HG03520 (cell line): ENCODE data around the gene CAST.
"Not testable (repeated sequence)": the region's sequence is repeated elsewhere in the genome, so short reads cannot be mapped to it uniquely, and the experiment has no call there.

Source experiments
- ATAC-seq: cut with Tn5 transposase; IDR thresholded peaks from one replicate; pipeline ENCODE4 v1.9.1; 2021; ENCODE audit warnings: mild to moderate bottlenecking, moderate library complexity; ENCODE audit not compliant: unreplicated experiment

The CAST gene

GRCh38 chr5:96742538-96742937 is 80.4 kb downstream of the CAST start:
- ATAC-seq = no peak

GRCh38 chr5:96743065-96743768 is 81.0 kb downstream of the CAST start:
- no peak for ATAC-seq

- ATAC-seq = no peak
Observed at GRCh38 chr5:96743805-96744204, 81.6 kb downstream of the CAST start.

GRCh38 chr5:96744218-96744617 is 82.0 kb downstream of the CAST start:
- not testable (repeated sequence) for ATAC-seq

- no peak for ATAC-seq
Observed at GRCh38 chr5:96745025-96745424, 82.8 kb downstream of the CAST start.

GRCh38 chr5:96745844-96746531 is 83.8 kb downstream of the CAST start:
- no peak for ATAC-seq

GRCh38 chr5:96747720-96748119 is 85.5 kb downstream of the CAST start:
- ATAC-seq = no peak

GRCh38 chr5:96750110-96750822 is 88.1 kb downstream of the CAST start:
- no peak for ATAC-seq

- ATAC-seq = no peak
Observed at GRCh38 chr5:96751203-96752169, 89.3 kb downstream of the CAST start.

GRCh38 chr5:96752341-96753016 is 90.3 kb downstream of the CAST start:
- no peak for ATAC-seq

GRCh38 chr5:96753017-96753397 is 90.8 kb downstream of the CAST start:
- ATAC-seq = no peak

GRCh38 chr5:96753848-96754247 is 91.7 kb downstream of the CAST start:
- ATAC-seq = no peak

- no peak for ATAC-seq
Observed at GRCh38 chr5:96755851-96756250, 93.7 kb downstream of the CAST start.

GRCh38 chr5:96756985-96757384 is 94.8 kb downstream of the CAST start:
- no peak for ATAC-seq

- no peak for ATAC-seq
Observed at GRCh38 chr5:96758621-96759020, 96.4 kb downstream of the CAST start.

GRCh38 chr5:96761618-96762017 is 99.4 kb downstream of the CAST start:
- ATAC-seq = no peak

GRCh38 chr5:96763026-96763425 is 100.8 kb downstream of the CAST start:
- ATAC-seq = no peak

- no peak for ATAC-seq
Observed at GRCh38 chr5:96765043-96765442, 102.9 kb downstream of the CAST start.

- no peak for ATAC-seq
Observed at GRCh38 chr5:96768708-96769251, 106.6 kb downstream of the CAST start.

- ATAC-seq = no peak
Observed at GRCh38 chr5:96771395-96771794, 109.2 kb downstream of the CAST start.
